Keratinocyte (primary cell): ENCODE data around the gene CPS1. TPM values are rescaled to one million over a fixed set of nuclear protein-coding genes. Genes with fewer than 3 reads are reported as not detected.

Source experiments
- DNase-seq: peaks from one replicate; pipeline ENCODE4 v3.0.0-alpha.2; 2011; ENCODE audit warnings: low read depth, missing footprints, low spot score
- FAIRE-seq: peaks from 2 replicates; lab custom pipeline; 2011; peaks lifted over from hg19 to GRCh38; lab: Jason Lieb, UNC
- H2AFZ ChIP-seq: 2 replicates; pipeline ENCODE4 v1.6.0; 2012; ENCODE audit warnings: low read length, control low read depth, inconsistent platforms; ENCODE audit not compliant: control insufficient read depth
- H3K27ac ChIP-seq: 2 replicates; pipeline ENCODE4 v1.5.1; 2011; ENCODE audit warnings: low read length; ENCODE audit not compliant: control insufficient read depth, insufficient read depth
- H3K27me3 ChIP-seq: 3 replicates; pipeline ENCODE4 v1.6.0; 2011; ENCODE audit warnings: low read length; ENCODE audit not compliant: control insufficient read depth, insufficient read depth; ENCODE audit errors: extremely low read depth
- H3K36me3 ChIP-seq, 2 experiments: 2 replicates in 1 of 2; 3 replicates in 1 of 2; pipeline ENCODE4 v1.5.1; 2011; ENCODE audit warnings: low read length in 2 of 2, mild to moderate bottlenecking in 1 of 2; ENCODE audit not compliant: control insufficient read depth in 2 of 2, insufficient read depth in 2 of 2; ENCODE audit errors: extremely low read depth in 1 of 2
- H3K4me1 ChIP-seq: 3 replicates; pipeline ENCODE4 v1.5.1; 2011; ENCODE audit warnings: low read length; ENCODE audit not compliant: control insufficient read depth, insufficient read depth; ENCODE audit errors: extremely low read depth
- H3K4me2 ChIP-seq: 3 replicates; pipeline ENCODE4 v1.6.0; 2011; ENCODE audit warnings: low read depth, low read length; ENCODE audit not compliant: control insufficient read depth, insufficient read depth; ENCODE audit errors: extremely low read depth
- H3K4me3 ChIP-seq, 3 experiments: fragments of 200-600 bp in 1 of 3; sonication (generic) in 1 of 3; 2 replicates in 2 of 3; 3 replicates in 1 of 3; pipeline ENCODE4 v1.5.1; 2011 to 2016; ENCODE audit warnings: low read length in 3 of 3, mild to moderate bottlenecking in 3 of 3, control low read depth in 2 of 3, inconsistent platforms in 1 of 3, low read depth in 1 of 3, mixed read lengths in 1 of 3, mixed run types in 1 of 3, moderate library complexity in 1 of 3; ENCODE audit not compliant: control insufficient read depth in 2 of 3, insufficient read depth in 2 of 3; ENCODE audit errors: extremely low read depth in 1 of 3
- H3K79me2 ChIP-seq: 2 replicates; pipeline ENCODE4 v1.6.0; 2012; ENCODE audit warnings: low read length; ENCODE audit not compliant: control insufficient read depth, insufficient read depth
- H3K9ac ChIP-seq: 3 replicates; pipeline ENCODE4 v1.6.0; 2011; ENCODE audit warnings: low read length; ENCODE audit not compliant: control insufficient read depth, insufficient read depth; ENCODE audit errors: extremely low read depth
- H3K9me1 ChIP-seq: 3 replicates; pipeline ENCODE4 v1.6.0; 2011; ENCODE audit warnings: low read length; ENCODE audit not compliant: control insufficient read depth, insufficient read depth; ENCODE audit errors: extremely low read depth
- H3K9me3 ChIP-seq: 2 replicates; pipeline ENCODE4 v1.5.1; 2012; ENCODE audit warnings: low read depth, low read length; ENCODE audit not compliant: control insufficient read depth
- H4K20me1 ChIP-seq: 3 replicates; pipeline ENCODE4 v1.6.0; 2011; ENCODE audit warnings: low read length; ENCODE audit not compliant: control insufficient read depth, insufficient read depth; ENCODE audit errors: extremely low read depth
- CTCF ChIP-seq, 3 experiments: IDR thresholded peaks in 1 of 3; conservative IDR thresholded peaks in 1 of 3; optimal IDR thresholded peaks in 1 of 3; 2 replicates in 2 of 3; 3 replicates in 1 of 3; pipeline versions ENCODE3 to v1.5.1; 2011; ENCODE audit warnings: low read length in 3 of 3, mild to moderate bottlenecking in 3 of 3, moderate library complexity in 2 of 3, control low read depth in 1 of 3, inconsistent platforms in 1 of 3; ENCODE audit not compliant: insufficient read depth in 2 of 3; ENCODE audit errors: extremely low read depth in 1 of 3
- EZH2 ChIP-seq: IDR thresholded peaks from one replicate; pipeline ENCODE4 v1.6.1; 2012; ENCODE audit warnings: inconsistent platforms, mild to moderate bottlenecking, low read length, moderate library complexity
- dilution Hi-C: fragments of 300-500 bp; cut with MboI; formaldehyde crosslinking; loops from one replicate; pipeline ENCODE4 v1.7.0; 2020; ENCODE audit warnings: low sequenced_read_pairs; ENCODE audit not compliant: extremely low pct_ligation_motif_present
- polyA plus RNA-seq, 5 experiments: library from polyadenylated mRNA; depleted of rRNA in 3 of 5; stranded (reverse) in 3 of 5; stranded (forward) in 1 of 5; unstranded in 1 of 5; fragments of >200 nt; gene quantifications; 1 replicate in 1 of 5; 2 replicates in 3 of 5; 3 replicates in 1 of 5; pipeline versions ENCODE4 v1.2.1 to v1.2.3, GENCODE V29; 2011 to 2012; ENCODE audit warnings: missing spikeins in 2 of 5, low read depth in 1 of 5, low replicate concordance in 1 of 5

The CPS1 gene
- polyA plus RNA-seq, 1 donor (not counting 4 experiments of a cell fraction or from before 2014, with no cell fraction given) = 33.0 TPM

- DNase-seq (no peak), FAIRE-seq (no peak)
- Histone ChIP-seq H3K9ac (no peak overlapping the region), H3K79me2 (no peaks in the 10 kb centered on the region), H3K4me1 (no peaks in the 10 kb centered on the region), H3K27ac (no peak overlapping the region), H2AFZ (no peak overlapping the region), H3K4me3 (no peak overlapping the region), H3K9me1 (no peaks in the 10 kb centered on the region), H3K4me2 (no peak overlapping the region), H3K27me3 (no peaks in the 10 kb centered on the region), H4K20me1 (no peaks in the 10 kb centered on the region), H3K36me3 (no peaks in the 10 kb centered on the region), H3K9me3 (no peaks in the 10 kb centered on the region)
- TF ChIP-seq CTCF (optimal IDR thresholded peaks at IDR 0.05 in 1 of 3, IDR thresholded peaks at IDR 0.05 in 1 of 3, conservative IDR thresholded peaks at IDR 0.05 in 1 of 3; ENCODE audit: extremely low read depth in 1 of 3, insufficient read depth in 2 of 3, low read length in 3 of 3) (no peak), EZH2 (no peak)
- dilution Hi-C loops = no loop called here
Measured at GRCh38 chr2:210534879-210535278, 21.5 kb upstream of the CPS1 start.

GRCh38 chr2:210536973-210537650, 19.3 kb upstream of the CPS1 start:
- no peak for DNase-seq
- no peaks in the 10 kb centered on the region for H3K79me2 ChIP-seq
- no peaks in the 10 kb centered on the region for H3K9me3 ChIP-seq
- no peak overlapping the region for H3K9ac ChIP-seq
- no peaks in the 10 kb centered on the region for H3K36me3 ChIP-seq
- FAIRE-seq = no peak
- H2AFZ ChIP-seq = no peak overlapping the region
- H3K27me3 ChIP-seq = no peaks in the 10 kb centered on the region
- dilution Hi-C loops = no loop called here
- H3K4me3 ChIP-seq = no peak overlapping the region
- H3K4me2 ChIP-seq = no peak overlapping the region
- TF ChIP-seq EZH2 = no peak
- no peak for TF ChIP-seq CTCF (optimal IDR thresholded peaks at IDR 0.05 in 1 of 3, IDR thresholded peaks at IDR 0.05 in 1 of 3, conservative IDR thresholded peaks at IDR 0.05 in 1 of 3; ENCODE audit: extremely low read depth in 1 of 3, insufficient read depth in 2 of 3, low read length in 3 of 3)
- no peak overlapping the region for H3K27ac ChIP-seq
- H3K4me1 ChIP-seq = no peaks in the 10 kb centered on the region
- no peaks in the 10 kb centered on the region for H3K9me1 ChIP-seq
- no peaks in the 10 kb centered on the region for H4K20me1 ChIP-seq
